Common myeloid progenitor, CD34-positive (primary cell): ENCODE results near the gene SPN. TPM values are rescaled to one million over a fixed set of nuclear protein-coding genes. Genes with fewer than 3 reads are reported as not detected.
"Not testable (repeated sequence)": the region's sequence is repeated elsewhere in the genome, so short reads cannot be mapped to it uniquely, and the experiment has no call there.

ENCODE experiments used
- CTCF ChIA-PET: fragments of 350-600 bp; sonication (Branson Sonifier 250); formaldehyde crosslinking; loops from one replicate; lab custom pipeline; 2021; ENCODE audit warnings: antibody characterized with exemption; lab: Charles Lee
- POLR2A ChIA-PET: fragments of 350-600 bp; sonication (Branson Sonifier 250); formaldehyde crosslinking; loops from one replicate; lab custom pipeline; 2021; ENCODE audit warnings: antibody characterized with exemption; lab: Charles Lee
- DNase-seq, 3 donors: peaks; one replicate each; pipeline versions ENCODE4 v3.0.0 to v3.0.0-alpha.2; 2013
- H3K27ac ChIP-seq, 2 experiments: 1 replicate in 1 of 2; 2 replicates in 1 of 2; pipeline ENCODE4 v1.7.0; 2013; ENCODE audit warnings: inconsistent platforms in 2 of 2, low read length in 2 of 2, mild to moderate bottlenecking in 2 of 2, low read depth in 1 of 2, moderate library complexity in 1 of 2; ENCODE audit not compliant: severe bottlenecking in 2 of 2, insufficient read depth in 1 of 2, poor library complexity in 1 of 2
- H3K27me3 ChIP-seq, 5 experiments: replicated peaks in 2 of 5; 1 replicate in 3 of 5; 2 replicates in 2 of 5; pipeline versions ENCODE4 v1.6.1 to v1.7.0; 2013; ENCODE audit warnings: low read length in 4 of 5, mild to moderate bottlenecking in 2 of 5, moderate library complexity in 2 of 5, inconsistent platforms in 1 of 5; ENCODE audit not compliant: insufficient read depth in 5 of 5, control insufficient read depth in 4 of 5
- H3K36me3 ChIP-seq, 4 experiments: 1 replicate in 2 of 4; 2 replicates in 2 of 4; pipeline versions ENCODE4 v1.6.1 to v1.7.0; 2013; ENCODE audit warnings: low read length in 3 of 4, control low read depth in 1 of 4, mild to moderate bottlenecking in 1 of 4; ENCODE audit not compliant: control insufficient read depth in 4 of 4, insufficient read depth in 4 of 4
- H3K4me1 ChIP-seq, 4 experiments: 1 replicate in 3 of 4; 2 replicates in 1 of 4; pipeline versions ENCODE4 v1.6.1 to v1.7.1; 2013; ENCODE audit warnings: low read length in 3 of 4, mild to moderate bottlenecking in 3 of 4, control low read depth in 1 of 4, inconsistent platforms in 1 of 4, moderate library complexity in 1 of 4; ENCODE audit not compliant: control insufficient read depth in 4 of 4, insufficient read depth in 4 of 4; ENCODE audit errors: control extremely low read depth in 1 of 4
- H3K4me3 ChIP-seq, 7 experiments: 1 replicate in 4 of 7; 2 replicates in 3 of 7; pipeline versions ENCODE4 v1.5.1 to v1.7.0; 2013; ENCODE audit warnings: mild to moderate bottlenecking in 7 of 7, low read length in 6 of 7, moderate library complexity in 6 of 7, inconsistent platforms in 2 of 7, low read depth in 2 of 7, control low read depth in 1 of 7; ENCODE audit not compliant: insufficient read depth in 4 of 7, control insufficient read depth in 1 of 7; ENCODE audit errors: extremely low read depth in 1 of 7
- H3K9me3 ChIP-seq, 5 experiments: 1 replicate in 4 of 5; 2 replicates in 1 of 5; pipeline versions ENCODE4 v1.6.1 to v1.7.1; 2013; ENCODE audit warnings: low read length in 4 of 5, mild to moderate bottlenecking in 2 of 5, inconsistent platforms in 1 of 5, low read depth in 1 of 5, moderate library complexity in 1 of 5; ENCODE audit not compliant: control insufficient read depth in 4 of 5, insufficient read depth in 2 of 5; ENCODE audit errors: control extremely low read depth in 1 of 5
- WGBS: methylation state at CpG from one replicate; pipeline ENCODE4 v1.1.5; 2013; ENCODE audit not compliant: insufficient coverage; 5-methylcytosine and 5-hydroxymethylcytosine counted together
- polyA plus RNA-seq: library from polyadenylated mRNA; unstranded; fragments of 120-200 nt; gene quantifications from one replicate; pipeline ENCODE4 v1.2.1, GENCODE V29; 2013

The SPN gene, protein sequence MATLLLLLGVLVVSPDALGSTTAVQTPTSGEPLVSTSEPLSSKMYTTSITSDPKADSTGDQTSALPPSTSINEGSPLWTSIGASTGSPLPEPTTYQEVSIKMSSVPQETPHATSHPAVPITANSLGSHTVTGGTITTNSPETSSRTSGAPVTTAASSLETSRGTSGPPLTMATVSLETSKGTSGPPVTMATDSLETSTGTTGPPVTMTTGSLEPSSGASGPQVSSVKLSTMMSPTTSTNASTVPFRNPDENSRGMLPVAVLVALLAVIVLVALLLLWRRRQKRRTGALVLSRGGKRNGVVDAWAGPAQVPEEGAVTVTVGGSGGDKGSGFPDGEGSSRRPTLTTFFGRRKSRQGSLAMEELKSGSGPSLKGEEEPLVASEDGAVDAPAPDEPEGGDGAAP
- polyA plus RNA-seq: 245 TPM

DNA sequence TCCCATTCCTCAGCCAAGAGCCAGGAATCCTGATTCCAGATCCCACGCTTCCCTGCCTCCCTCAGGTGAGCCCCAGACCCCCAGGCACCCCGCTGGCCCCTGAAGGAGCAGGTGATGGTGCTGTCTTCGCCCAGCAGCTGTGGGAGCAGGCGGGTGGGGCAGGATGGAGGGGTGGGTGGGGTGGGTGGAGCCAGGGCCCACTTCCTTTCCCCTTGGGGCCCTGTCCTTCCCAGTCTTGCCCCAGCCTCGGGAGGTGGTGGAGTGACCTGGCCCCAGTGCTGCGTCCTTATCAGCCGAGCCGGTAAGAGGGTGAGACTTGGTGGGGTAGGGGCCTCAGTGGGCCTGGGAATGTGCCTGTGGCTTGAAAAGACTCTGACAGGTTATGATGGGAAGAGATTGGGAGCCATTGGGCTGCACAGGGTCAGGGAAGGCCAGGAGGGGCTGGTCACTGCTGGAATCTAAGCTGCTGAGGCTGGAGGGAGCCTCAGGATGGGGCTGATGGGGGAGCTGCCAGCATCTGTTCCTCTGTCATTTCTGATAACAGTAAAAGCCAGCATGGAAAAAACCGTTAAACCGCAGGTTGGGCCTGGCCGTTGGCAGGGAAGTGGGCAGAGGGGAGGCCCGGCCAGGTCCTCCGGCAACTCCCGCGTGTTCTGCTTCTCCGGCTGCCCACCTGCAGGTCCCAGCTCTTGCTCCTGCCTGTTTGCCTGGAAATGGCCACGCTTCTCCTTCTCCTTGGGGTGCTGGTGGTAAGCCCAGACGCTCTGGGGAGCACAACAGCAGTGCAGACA, at the start of gene SPN:
SPN (plus strand) TSS at position 232 of the 791 bp plus-strand sequence; CDS start at position 714, 482 bp downstream.
- Histone ChIP-seq H3K36me3 (peaks cover 0 to 40% (median 15%) of the 10 kb centered on the region in 4 experiments), H3K9me3 (no peaks in the 10 kb centered on the region), H3K4me1 (peaks cover 13 to 88% (median 69%) of the 10 kb centered on the region in 4 experiments), H3K4me3 (peak within 1 kb of the TSS; percentile 66 to 95 (median 76)), H3K27me3 (no peaks in the 10 kb centered on the region), H3K27ac (peak within 1 kb of the TSS; percentile 93 to 94)
- CTCF ChIA-PET: interaction anchor here (0.7 to 3.3 kb wide), 15 partner anchors 9 to 185 kb away, joined by 3 to 21 read pairs (median 4); partner anchors contain the start of gene QPRT
- POLR2A ChIA-PET: interaction anchor here (0.6 to 3.4 kb wide), 9 partner anchors 9 to 24 kb away, joined by 3 to 22 read pairs (median 8); partner anchors contain the start of gene QPRT
- peak; percentile 76 to 96 (median 95) for DNase-seq
- WGBS: 2% methylated on average over 10 of the region's 18 CpGs

DNA sequence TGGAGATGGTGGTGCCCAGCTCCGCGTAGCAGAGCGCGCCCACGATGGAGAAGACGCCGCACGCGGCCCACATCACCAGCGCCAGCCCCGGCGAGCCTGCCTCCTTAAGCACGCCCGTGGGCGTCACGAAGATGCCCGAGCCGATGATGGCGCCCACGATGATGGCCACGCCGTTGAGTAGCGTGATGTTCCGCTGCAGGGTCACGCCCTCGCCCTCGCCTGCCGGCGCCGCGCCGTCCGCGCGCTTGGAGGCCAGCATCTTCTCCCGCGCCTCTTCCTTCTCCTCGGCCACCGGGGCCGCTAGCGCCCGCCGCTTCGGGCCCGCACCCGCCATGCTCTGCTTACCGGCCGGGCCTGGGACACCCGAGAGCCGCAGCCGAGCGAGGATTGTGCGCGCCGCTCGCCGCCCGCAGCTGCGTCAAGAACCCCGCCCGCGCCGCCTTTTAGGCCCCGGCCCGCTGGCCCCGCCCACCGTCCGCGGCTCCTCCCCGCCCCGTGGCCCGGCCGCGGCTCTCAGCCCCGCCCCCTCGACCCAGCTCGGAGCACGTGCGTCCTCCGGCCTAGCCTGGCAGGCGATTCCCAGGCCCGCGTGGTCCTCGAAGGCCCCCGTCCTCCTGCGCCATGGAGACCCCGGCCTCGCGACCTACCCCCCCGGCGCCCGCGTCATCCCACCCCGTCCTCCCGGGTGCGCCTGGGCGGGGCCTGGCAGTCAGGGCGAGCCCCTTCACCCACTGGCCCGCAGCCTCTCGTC, 49.6 kb upstream of the SPN start:
- DNase-seq: peak; percentile 73 to 87 (median 84)
- CTCF ChIA-PET, H3K27ac ChIP-seq, H3K9me3 ChIP-seq, H3K27me3 ChIP-seq, H3K36me3 ChIP-seq: not testable (repeated sequence)
- peak overlapping the region; percentile 35 to 78 (median 71) for H3K4me3 ChIP-seq
- POLR2A ChIA-PET: interaction anchor here (1.0 kb wide), 1 partner anchor 13 kb away, joined by 3 read pairs; no protein-coding TSS in a partner anchor
- H3K4me1 ChIP-seq: peaks cover 0 to 14% (median 13%) of the 10 kb centered on the region in 4 experiments
- WGBS: 3% methylated on average over 61 of the region's 100 CpGs

DNA sequence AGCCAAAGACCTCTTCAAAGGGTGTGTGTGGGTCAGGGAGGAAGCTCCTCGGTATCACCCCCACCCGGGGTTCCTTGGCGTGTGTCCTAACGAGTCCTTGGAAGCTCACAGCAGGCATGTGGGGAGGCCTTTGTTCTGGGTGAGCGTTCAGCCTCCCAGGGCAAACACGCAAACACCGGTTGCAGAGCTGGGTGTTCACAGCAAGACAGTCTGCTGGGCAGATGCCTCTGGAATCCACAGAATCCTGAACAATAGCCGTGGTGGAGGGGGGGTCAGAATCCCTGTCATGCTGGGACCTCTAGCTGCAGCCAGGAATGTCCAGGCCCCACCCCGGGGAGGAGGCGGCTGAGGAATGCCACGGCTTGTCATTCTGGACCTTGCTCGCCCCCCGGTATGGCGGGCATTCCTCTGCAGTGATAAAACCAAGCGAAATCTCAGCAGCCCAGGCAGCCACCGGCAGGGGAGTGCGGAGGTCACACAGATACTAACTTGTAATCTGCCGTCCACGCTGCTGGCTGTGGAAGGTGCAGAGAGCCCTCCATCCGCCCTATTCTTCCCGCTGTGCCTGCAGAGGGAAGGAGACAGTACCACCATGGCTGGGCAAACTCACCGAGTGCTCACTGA, 48.2 kb upstream of the SPN start:
- H3K9me3 ChIP-seq, CTCF ChIA-PET, H3K27me3 ChIP-seq, H3K4me3 ChIP-seq, POLR2A ChIA-PET, H3K27ac ChIP-seq, H3K36me3 ChIP-seq, DNase-seq: not testable (repeated sequence)
- peaks cover 0 to 14% (median 13%) of the 10 kb centered on the region in 4 experiments for H3K4me1 ChIP-seq
- WGBS: 93% methylated on average over 11 of the region's 22 CpGs

DNA sequence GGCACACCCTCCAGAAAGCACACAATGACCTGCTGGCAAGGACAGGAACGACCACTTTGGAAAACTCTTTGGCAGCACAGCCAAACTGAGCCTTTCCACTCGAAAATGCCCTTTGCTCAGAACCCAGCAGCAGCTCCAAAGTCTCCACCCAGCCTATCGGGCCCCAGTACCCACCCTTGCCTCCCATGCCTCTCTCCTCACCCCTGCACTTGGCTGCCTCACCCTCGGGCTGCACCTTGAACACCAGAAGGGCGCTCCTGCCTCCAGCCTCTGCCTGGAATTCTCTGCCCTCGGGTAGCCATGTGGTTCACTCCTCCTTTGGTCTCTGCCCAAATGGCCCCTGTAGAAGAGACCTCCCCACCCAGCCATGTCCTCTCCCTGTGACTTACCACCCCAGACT, 46.9 kb upstream of the SPN start:
- H3K4me3 ChIP-seq, H3K36me3 ChIP-seq, DNase-seq, CTCF ChIA-PET, H3K27me3 ChIP-seq, H3K9me3 ChIP-seq, H3K27ac ChIP-seq, POLR2A ChIA-PET: not testable (repeated sequence)
- WGBS: no CpG with 5 or more reads among the region's 6 CpGs
- peaks cover 0 to 13% (median 12%) of the 10 kb centered on the region in 4 experiments for H3K4me1 ChIP-seq

DNA sequence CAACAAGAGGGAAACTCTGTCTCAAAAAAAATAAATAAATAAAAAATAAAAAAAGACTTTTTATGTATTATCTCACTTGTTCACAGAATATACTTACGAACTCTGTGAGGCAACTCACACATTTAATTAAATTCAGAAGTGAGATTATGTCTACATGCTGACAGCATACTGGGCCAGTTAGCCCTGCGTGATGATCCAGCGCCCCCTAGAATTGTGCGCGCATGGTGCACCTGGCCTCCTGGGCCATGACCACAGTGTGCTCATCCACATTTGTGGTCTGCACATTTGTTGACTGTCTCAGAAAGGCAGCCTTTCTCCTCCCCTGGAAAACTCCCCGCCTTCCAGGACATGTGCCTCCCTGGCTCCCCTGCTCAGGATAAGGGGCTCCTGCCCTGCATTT, 42.5 kb upstream of the SPN start:
- not testable (repeated sequence) for H3K9me3 ChIP-seq
- 100% methylated on average over 2 of the region's 6 CpGs for WGBS

DNA sequence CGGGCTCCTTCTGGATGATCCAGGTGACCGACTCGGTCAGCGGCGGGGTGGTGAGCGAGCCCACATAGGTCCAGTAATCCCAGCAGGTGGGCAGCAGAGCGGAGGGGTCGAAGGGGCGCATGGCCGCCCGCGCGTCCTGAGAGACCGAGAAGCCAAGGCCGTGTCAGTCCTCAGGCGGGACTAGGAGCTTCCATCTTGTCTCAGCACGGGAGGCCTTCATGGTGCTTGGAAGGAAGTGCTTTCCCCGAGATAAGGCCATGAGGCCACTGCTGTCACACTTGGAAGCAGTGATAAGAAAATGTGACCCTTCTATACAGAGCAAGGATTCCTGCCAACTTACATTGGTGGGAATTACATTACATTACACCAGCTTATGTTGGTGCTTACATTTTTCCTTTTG, 40.3 kb upstream of the SPN start:
- CTCF ChIA-PET, POLR2A ChIA-PET, H3K9me3 ChIP-seq, H3K36me3 ChIP-seq, H3K27me3 ChIP-seq, H3K4me3 ChIP-seq, H3K27ac ChIP-seq: not testable (repeated sequence)
- peaks cover 0 to 24% (median 20%) of the 10 kb centered on the region in 4 experiments for H3K4me1 ChIP-seq
- 97% methylated on average over 7 of the region's 18 CpGs for WGBS
- peak in 2 of 3 donors; percentile 22 to 51 for DNase-seq

More for the DNA sequence above, 42.5 kb upstream of the SPN start:
- H3K4me3 ChIP-seq, CTCF ChIA-PET, POLR2A ChIA-PET, H3K27ac ChIP-seq, H3K36me3 ChIP-seq, H3K27me3 ChIP-seq: not testable (repeated sequence)
- DNase-seq: peak in 2 of 3 donors; percentile 43 to 60
- H3K4me1 ChIP-seq: peaks cover 0 to 12% (median 8%) of the 10 kb centered on the region in 4 experiments
